GM12864 (cell line): Measurements from ENCODE around the gene STK26.
"Not testable (repeated sequence)": the region's sequence is repeated elsewhere in the genome, so short reads cannot be mapped to it uniquely, and the experiment has no call there.

Experiments used
- DNase-seq: peaks from one replicate; pipeline ENCODE4 v3.0.0-alpha.2; 2011; ENCODE audit warnings: low read depth
- H3K4me3 ChIP-seq: 2 replicates; pipeline ENCODE4 v1.5.1; 2011; ENCODE audit warnings: mild to moderate bottlenecking, low read depth, low read length, control low read depth
- TF ChIP-seq, protein P1 (sequence below): IDR thresholded peaks from 2 replicates; pipeline ENCODE4 v1.5.1; 2011; ENCODE audit warnings: low read depth, mild to moderate bottlenecking, moderate library complexity, low read length, control low read depth, inconsistent platforms; ENCODE audit errors: missing control alignments

The STK26 gene

DNA sequence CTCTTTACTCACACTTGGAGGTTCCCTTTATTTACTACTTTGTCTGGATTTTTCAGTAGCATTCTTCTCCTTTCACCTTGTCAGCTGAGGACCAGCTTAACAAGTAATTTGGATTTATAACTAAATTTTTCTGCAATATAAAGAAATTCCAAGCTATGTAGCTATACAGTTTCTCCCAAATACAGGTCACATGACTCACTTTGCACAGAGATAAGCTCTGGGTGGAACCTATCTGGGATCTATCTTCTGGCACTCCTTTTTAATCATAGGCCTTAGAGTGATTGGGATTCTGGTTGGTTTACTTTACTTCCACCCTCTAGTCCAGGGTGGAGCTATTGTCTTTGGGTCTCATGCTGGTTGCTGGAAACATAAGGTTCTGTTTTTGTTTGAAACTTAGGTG is 34.9 kb upstream of the STK26 start:
- TF ChIP-seq, protein P1, sequence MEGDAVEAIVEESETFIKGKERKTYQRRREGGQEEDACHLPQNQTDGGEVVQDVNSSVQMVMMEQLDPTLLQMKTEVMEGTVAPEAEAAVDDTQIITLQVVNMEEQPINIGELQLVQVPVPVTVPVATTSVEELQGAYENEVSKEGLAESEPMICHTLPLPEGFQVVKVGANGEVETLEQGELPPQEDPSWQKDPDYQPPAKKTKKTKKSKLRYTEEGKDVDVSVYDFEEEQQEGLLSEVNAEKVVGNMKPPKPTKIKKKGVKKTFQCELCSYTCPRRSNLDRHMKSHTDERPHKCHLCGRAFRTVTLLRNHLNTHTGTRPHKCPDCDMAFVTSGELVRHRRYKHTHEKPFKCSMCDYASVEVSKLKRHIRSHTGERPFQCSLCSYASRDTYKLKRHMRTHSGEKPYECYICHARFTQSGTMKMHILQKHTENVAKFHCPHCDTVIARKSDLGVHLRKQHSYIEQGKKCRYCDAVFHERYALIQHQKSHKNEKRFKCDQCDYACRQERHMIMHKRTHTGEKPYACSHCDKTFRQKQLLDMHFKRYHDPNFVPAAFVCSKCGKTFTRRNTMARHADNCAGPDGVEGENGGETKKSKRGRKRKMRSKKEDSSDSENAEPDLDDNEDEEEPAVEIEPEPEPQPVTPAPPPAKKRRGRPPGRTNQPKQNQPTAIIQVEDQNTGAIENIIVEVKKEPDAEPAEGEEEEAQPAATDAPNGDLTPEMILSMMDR = no peak
- no peak overlapping the region for H3K4me3 ChIP-seq
- no peak for DNase-seq

- no peak overlapping the region for H3K4me3 ChIP-seq
- no peak for DNase-seq
- TF ChIP-seq, protein P1 = no peak
Measured at GRCh38 chrX:132001127-132001526, 22.0 kb upstream of the STK26 start.

- H3K4me3 ChIP-seq = no peak overlapping the region
- no peak for DNase-seq
- TF ChIP-seq, protein P1 = no peak
Measured at GRCh38 chrX:132004728-132005127, 18.4 kb upstream of the STK26 start.

GRCh38 chrX:132009350-132009749 is 13.8 kb upstream of the STK26 start:
- DNase-seq = no peak
- TF ChIP-seq, protein P1 = no peak
- H3K4me3 ChIP-seq = no peak overlapping the region

GRCh38 chrX:132010213-132010612 is 12.9 kb upstream of the STK26 start:
- not testable (repeated sequence) for H3K4me3 ChIP-seq, DNase-seq

DNA sequence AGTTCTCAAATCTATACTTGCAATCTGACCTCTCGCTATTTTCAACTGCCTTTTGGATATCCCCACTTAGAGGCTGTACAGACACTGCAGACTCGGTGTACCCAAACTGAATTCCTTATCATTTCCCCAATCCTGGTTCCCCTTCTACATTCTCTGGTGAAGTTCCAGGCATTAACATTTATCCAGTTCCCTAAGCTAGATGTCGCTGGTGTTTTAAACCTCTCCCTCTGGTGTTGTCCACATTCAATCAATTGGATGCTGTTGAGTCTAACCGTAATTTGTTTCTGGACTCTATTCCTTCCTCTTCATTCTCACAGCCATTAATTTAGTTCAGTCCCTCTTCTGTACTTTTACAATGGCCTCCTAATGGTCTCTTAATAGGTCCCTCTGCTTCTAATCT is 7.2 kb upstream of the STK26 start:
- no peak overlapping the region for H3K4me3 ChIP-seq
- no peak for DNase-seq
- TF ChIP-seq, protein P1 = no peak

- no peak for DNase-seq
- TF ChIP-seq, protein P1 = no peak
- no peak overlapping the region for H3K4me3 ChIP-seq
Measured at GRCh38 chrX:132016628-132017430, 6.3 kb upstream of the STK26 start.
